ENCODE data around the gene HEATR1. TPM values are rescaled to one million over a fixed set of nuclear protein-coding genes. Genes with fewer than 3 reads are reported as not detected.
"Not testable (repeated sequence)": the region's sequence is repeated elsewhere in the genome, so short reads cannot be mapped to it uniquely, and the experiment has no call there.

The HEATR1 gene
- polyA plus RNA-seq, 1 donor: 35.6 TPM

DNA sequence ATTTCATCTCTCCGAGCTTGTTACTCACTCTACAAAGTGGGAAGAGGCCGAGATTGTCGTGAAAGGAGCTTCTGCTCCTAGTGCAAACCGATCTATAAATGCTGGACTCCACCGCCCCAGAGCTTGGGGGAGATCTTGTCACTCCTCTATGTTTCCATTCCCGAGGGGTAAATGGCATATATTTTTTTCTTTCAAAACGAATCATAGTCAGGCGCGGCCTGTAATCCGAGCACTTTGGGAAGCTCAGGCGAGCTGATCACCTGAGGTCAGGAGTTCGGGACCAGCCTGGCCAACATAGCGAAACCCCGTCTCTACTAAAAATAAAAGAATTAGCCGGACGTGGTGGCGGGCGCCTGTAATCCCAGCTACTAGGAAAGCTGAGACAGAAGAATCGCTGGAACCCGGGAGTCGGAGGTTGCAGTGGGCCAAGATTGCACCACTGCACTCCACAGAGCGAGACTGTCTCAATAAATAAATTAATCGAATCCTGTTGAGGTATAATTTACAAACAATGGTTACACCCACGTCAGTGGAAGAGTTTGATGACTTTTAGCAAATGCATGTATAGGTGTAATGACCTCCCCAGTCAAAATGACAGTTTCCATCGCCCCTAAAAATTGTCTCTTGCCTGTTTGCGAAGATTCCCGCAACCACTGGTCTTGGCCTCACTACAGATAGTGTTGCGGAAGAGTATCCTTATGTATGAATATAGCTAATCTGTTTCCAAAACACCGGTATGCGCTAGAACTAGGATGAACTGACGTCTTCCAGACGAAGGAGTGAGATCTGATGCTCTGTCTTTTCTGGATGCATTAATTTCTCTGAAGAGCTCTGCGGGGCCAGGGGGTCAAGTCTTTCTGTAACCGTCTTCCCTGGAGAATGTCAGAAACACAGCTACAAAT is 840 bp upstream of the HEATR1 start:
- no peak for DNase-seq

DNA sequence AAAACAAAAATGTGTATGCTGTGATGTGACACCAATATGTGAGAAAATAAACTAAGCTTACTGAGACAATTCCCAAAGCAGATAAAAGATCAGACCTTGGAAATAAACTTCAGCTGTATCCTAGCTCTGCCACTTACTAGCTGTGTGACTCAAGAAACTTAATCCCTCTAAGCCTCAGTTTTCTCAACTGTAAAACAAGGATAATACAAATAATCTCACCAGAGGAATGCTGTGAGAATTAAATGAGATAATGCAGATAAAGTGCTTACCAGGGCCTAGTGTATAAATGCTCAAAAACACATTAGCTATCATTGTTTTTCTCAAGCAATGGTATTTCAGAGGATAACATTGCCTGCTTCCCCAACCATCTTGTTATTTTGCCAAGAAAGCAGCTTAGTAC is 2.1 kb downstream of the HEATR1 start:
- no peak for DNase-seq

DNA sequence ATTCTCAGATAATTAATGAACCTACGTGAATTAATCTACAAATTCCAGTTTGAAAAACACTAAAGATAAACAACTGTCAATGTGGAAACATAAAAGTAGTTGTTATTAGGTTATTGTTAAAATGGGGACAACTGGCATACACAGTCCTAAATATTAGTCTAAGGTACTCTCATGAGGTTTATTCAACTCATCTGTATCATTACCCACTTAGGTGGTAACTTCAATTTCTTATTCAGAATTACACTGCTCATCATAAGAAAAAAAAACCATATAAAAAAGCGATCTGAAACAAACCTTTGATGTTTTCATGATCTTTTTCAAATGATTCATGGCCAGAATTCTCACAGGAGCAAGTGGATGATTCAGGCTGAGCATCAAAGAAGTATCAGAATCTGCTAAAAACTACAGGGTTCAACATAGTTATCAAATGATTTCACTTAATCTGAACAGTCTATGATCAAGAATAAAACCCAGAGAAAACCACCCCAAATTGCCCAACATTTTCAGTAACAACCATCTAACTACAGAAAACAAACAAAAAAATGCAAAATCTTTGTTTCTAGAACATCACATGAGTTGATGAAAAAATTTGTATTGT is 13.7 kb downstream of the HEATR1 start:
- DNase-seq: no peak

DNA sequence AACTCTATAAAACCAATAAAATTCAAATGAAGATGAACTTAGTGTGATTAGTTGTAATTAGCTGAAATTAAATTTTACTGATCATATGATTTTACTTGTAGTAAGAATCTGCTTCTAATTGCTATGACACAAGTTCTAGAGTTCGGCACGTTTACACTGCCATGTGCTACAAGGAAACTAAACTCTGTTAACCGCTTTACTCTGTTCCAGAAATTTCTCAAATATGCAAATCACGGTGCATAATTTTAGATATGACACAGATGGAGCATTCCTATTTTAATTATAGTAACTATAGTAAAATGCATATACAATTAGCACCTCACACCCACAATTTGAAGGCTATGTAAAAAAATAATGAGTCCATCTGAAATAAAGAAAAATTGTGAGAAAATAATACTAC is 14.8 kb downstream of the HEATR1 start:
- DNase-seq: no peak

DNA sequence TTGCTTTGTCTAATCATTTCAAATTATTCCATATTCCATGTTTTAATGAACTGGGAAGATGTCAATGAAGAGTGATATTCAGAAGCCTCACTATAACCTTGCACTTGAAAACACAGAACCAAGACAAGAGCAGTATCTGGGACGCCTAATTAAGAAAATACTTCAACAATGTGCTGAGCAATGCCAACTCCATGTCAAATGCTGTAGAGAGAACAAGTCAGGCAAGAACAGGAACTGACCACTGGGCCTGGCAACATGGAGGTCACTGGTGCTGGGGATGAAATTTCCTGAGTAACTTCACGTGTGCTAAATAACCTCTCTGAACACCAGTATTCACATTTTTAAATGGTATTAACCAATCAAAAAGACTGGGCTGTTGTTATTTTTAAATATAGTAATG is 22.8 kb downstream of the HEATR1 start:
- DNase-seq: no peak

DNA sequence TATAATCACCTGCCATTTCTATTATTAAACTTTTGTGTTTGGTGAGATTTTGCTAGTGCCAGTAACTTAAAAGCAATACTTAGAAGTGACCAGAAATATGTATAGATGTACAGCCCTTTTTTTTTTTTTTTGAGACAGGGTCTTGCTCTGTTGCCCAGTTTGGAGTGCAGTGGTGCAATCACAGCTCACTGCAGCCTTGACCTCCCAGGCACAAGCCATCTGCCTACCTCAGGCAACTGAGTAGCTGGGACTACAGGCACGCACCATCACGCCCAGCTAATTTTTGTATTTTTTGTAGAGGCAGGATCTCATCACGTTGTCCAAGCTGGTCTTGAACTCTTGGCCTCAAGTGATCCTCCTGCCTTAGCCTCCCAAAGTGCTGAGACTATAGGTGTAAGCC is 23.9 kb downstream of the HEATR1 start:
- DNase-seq: not testable (repeated sequence)

DNA sequence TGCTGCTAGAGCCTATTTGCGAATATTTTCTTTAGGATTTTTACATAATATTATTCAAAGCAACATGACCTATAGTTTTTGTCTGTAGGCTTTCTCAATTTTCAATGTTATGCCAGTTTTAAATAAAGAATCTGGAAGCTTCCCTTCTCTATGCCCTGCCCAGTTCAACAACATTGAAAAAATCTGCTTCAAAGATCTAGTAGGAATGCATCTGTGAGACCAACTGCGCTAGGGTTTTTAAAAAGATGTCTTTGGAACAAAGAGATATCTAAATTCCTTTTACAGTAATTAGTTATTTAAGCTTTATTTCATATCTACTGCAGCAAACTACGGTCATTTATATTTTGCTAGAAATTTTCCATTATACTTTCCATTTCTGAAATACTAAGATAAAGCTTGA is 25.7 kb downstream of the HEATR1 start:
- no peak for DNase-seq

DNA sequence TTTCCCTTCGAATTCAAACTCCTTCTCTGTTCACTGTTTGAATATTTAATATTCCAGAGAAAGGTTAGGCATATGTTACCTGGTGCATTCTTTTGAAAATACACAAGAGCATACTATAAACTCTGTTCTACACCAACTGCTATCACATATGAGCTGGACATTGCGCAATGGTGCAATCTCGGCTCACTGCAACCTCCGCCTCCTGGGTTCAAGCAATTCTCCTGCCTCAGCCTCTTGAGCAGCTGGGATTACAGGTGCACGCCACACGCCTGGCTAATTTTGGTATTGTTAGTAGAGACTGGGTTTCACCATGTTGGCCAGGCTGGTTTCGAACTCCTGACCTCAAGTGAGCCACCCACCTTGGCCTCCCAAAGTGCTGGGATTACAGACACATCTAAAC is 27.3 kb downstream of the HEATR1 start:
- DNase-seq: not testable (repeated sequence)

DNA sequence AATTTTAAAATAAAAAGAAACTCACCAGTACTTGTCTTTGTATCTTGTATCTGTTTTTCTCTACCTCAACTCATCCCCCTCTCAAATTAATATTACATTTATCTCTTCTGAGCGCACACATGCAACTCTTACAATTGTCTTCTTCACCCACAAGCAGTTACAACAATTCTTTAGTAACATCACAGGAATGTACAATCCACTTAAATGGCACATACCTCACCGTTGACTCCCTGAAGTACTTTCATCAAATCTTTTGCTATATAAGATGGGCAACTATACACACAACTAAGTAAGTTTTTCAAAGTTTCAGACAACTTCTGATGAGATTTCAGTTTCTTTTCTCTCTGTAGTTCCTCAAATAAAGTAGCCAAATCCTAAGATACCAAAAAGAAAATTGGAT is 28.3 kb downstream of the HEATR1 start:
- no peak for DNase-seq

DNA sequence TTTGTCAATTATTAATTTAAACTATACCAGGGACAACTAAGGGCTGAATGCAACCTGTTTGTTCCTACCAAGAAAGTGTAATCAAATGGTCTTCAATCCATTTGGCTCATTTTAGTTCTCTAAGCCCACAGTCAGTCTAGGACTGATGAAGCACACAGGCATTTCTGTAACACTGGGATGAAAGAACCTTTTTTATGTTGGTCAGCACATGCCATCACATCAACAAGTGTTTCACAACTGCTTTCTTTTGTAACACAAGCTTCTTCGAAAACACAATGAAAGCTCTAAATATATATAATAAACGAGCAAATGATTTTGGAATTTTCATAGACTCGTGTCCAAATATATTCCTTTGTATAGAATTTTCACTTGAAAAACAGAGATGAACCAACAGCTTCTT is 28.8 kb downstream of the HEATR1 start:
- DNase-seq: no peak

DNA sequence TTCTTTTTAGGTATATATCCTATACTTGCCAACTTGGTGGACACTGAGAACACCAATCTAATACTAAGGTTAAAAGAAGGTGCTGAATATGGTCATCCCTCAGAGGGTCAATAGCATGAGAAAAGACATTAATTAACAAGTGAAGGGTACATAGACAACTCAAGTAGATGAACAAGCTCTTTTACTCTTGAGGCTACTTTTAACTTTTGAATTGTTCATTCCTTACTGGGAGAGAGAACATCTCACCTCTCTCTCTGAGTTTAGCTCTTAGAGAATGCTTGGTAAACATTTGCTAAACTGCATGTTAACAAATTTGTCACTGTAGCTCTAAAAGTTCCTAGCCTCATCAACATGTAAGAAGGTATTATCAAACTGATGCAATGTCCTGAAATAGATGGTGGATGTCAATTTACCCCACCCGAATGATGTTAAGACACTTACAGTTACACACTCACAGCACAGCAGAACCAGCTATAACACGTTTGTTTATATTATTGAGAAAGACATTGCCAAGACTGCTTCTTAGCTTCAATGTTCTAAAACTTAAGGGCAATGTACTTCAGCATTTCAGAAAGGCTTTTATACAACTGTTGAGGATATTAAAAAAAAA is 35.9 kb downstream of the HEATR1 start:
- DNase-seq: no peak

DNA sequence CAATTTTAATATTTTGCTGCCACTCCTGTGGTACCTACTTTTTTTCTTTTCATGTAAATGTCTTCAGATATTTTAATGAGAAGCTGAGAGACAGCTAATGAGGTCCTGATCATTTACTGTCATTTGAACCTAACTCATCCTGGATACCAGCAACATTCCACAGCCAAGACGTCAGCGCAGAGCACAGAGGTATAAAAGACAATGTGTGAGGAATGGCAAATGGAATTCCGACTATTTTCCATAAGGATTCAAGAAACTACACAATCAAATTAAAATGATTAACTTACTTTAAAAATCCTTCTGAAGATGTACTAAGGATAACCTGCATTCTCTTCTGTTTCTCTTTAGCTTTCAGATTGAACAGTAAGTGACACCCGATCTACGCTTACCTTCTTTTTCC is 38.8 kb downstream of the HEATR1 start:
- DNase-seq: no peak

DNA sequence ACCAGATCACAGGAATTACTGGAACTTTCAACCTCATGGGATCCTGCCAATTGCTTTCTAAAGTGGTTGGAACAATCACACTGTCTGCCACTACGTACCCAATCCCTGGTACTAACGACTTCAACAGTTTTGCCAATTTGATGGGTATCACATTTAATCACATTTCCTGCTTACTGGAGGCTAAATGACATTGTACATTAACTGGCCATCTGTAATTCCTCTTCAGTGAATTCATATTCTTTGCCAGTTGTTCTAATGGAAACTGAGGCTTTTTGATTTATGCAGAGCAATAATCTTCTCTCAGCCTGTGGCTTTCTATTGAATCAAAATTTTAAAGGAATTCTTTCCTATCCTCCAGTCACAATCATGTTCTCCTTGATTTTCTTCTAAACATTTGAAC is 42.3 kb downstream of the HEATR1 start:
- no peak for DNase-seq

DNA sequence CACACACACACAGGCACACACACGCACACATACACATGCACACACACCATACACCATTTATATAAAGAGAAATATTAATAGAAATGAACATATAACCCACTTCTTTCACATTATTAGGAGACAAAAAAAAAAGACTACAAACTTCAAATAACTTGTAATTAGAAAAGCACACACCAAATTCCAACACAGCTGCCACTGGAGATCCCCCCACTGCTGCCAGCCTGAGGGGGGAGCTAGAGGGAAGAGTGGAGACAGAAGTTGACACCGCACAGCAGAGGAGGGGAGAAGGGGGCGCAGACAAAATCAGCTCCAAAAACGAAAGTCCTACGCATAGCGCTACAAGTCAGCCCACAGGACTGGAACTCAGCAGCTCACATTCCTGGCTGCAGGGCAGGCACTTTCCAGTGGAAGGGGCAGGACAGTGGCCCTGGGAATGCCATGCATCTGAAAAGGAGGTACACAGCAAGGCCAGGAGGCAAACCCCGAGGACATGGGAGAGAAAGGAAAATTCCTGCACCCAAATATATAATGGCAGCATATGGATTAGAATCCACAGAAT is 44.0 kb downstream of the HEATR1 start:
- no peak for DNase-seq

DNA sequence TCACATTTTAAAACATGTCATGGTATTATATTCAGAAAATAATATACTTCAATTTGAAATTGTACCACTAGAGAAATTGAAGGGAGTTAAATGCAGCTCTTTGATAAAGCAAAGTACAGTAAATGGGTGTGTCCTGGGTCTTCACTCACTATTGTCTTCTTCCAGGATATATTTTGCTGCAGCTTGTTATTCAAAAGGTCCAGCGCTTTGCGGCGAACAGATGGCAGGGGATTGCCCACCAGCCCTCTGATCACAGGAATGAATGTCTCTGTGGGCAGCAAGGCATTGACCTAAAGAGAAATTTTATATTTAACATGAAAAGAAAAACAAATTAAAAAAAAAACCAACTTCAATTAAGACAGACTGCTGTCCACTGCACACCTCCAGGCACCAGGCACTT is 45.5 kb downstream of the HEATR1 start:
- DNase-seq: no peak

DNA sequence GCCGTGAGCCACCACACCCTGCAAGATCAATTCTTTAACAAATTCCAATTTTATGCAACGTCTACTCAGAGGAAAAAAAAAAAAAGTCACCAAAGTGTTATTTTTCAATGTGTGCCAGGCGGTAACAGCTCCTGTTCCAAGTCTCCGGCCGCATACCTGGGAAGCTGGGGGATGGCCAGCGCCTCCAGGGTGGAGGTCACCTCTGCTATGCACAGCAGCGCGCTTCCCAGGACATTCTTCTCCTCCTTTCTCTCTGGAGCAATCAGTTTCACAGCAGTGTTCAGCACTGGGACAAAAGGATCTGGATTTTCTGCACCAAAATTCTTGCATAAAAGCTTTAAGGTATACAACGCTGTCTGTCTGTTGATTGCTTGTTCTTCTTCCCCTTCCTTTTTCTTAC is 46.2 kb downstream of the HEATR1 start:
- DNase-seq: no peak

DNA sequence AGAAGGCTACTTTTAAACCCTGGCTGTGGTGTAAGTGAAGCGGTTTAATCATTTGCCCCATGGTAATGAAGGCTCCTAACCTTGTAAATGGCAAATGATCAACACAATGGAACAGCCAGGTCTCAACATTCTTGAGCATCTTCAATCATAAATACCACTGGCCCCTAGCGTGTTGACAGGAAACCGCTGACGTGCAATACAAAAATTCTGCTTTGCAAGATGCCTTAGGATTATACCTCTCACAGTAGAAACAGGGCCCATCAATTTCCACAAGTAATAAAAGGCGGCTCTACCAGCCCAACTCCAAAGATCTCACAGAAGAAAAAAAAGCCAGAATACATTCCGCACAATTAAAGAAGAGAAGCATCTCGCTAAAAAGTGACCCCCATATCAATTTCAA is 47.7 kb downstream of the HEATR1 start:
- no peak for DNase-seq

DNA sequence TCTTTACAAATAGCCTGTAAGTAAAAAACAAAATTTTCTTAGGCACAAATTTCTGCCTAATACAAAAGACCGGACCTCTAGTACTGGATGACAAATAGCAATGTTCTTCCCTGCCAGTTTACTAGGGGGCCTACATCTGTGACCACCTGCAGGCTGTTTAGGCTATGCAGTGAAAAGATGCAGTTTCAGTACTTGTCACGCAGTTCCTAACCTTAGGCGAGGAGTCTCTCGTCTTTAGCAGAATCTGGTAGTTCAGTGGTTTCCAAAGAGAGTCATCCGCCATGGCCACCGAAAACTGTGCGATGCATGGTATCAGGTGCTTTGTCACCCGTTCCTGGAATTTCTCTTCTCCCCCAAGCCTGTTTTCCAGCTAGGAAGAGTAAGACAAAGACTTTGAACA is 50.9 kb downstream of the HEATR1 start:
- no peak for DNase-seq

DNA sequence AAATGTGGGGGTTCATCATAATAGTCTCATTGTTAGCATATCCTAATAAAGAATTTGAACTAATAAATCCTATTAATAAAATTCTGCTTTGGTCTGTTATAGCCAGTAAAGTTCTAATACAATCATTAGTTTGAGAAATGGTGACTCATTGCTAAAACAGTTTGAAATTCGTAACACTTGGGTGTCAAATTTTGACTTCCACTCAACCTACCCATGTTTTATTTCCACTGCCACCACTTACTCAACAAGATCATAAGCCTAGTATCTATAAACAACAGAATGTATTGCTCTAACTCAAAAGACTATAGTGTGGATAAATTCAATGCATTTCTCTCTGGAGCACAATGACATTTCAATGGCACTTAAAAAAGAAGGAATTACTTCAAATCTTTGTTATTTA is 51.4 kb downstream of the HEATR1 start:
- no peak for DNase-seq

DNA sequence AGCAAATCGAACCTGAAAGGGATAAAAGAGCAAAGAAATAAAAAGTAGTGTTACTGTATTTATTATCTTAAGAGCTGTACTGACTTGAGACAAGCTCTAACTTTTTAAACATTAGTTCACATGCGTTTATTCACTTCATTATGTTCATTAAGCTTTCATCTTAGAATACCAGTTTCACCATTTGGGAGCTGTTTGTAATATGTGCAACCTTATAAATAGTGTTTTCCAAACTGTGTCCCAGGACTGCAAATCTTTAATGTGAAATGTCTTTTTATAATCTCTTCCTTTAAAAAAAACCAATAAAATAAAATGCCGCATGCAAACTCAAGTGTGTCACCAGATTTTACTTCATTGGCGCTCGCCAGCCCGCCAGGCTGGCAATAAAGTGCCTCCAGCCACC is 52.2 kb downstream of the HEATR1 start:
- no peak for DNase-seq

DNA sequence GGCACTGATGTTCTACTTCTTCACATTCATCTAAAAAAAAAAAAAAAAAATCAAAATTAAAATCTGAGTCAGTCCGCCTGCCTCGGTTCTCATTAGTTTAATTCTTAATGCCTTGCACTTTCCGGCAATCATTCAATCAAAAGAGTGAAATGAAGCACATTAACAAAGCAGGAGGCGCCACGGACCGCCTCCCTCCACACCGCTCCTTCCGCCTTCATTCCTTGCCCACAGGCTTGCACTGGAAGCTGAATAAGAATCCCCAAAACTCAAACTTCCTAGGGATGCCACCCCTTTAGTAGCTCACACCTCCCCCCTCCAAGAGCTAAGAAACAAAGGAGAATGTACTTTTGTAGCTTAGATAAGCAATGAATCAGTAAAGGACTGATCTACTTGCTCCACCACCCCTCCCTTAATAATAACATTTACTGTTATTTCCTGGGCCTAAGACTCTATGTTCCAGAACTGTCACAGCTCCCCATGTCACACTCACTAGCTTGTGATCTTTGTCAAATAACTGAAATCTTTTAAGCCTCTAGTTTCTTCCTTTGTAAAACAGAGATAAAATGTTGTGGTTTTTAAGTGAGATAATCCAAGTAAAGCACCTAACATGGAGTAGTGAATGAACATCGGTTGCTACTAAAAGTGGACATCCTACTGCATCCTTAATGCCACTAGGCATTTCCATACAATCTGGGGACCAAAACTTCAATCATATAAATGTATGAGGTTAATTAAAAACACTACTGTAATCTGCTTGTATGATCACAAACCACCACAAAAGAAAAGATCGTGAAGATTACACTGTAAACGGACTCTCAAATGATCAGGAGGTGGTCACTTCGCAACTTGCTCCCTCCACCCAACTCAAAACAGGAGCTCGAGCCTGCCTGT is 53.1 kb downstream of the HEATR1 start:
- no peak for DNase-seq

DNA sequence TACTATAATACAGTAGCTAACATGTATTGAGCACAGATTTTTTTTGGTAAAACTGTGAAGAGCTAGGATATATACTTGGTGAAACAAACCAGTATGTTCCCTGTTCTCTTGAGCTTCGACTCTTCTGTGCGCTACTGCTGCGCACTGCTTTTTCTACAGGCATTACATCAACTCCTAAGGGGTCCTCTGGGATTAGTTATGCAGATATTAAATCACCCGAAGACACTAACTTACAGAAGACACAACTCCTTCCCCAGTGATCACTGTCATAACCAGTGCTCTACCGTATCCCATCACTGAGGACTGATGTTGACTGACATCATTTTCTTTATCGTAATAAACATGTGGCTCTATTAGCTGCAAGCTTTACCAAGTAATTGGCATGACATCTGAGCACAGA is 55.9 kb downstream of the HEATR1 start:
- DNase-seq: no peak
